OCI-LY7 (cell line): ENCODE measurements around the gene PRIMA1. TPM values are rescaled to one million over a fixed set of nuclear protein-coding genes. Genes with fewer than 3 reads are reported as not detected.

Experiments
- BruUV-seq: library from RNA; stranded (reverse); fragments of 400-500 nt; replicated peaks from 2 replicates; lab custom pipeline; 2021; lab: Mats Ljungman, UMichigan
- CTCF ChIA-PET: fragments of 300-600 bp; sonication (Branson Sonifier 250); formaldehyde crosslinking; loops from one replicate; lab custom pipeline; 2022; ENCODE audit warnings: antibody characterized with exemption; ENCODE audit not compliant: unreplicated experiment; lab: Charles Lee
- POLR2A ChIA-PET: fragments of 300-600 bp; sonication (Branson Sonifier 250); formaldehyde crosslinking; loops from one replicate; lab custom pipeline; 2022; ENCODE audit warnings: antibody characterized with exemption; lab: Charles Lee
- DNase-seq: peaks from one replicate; pipeline ENCODE4 v3.0.0-alpha.2; 2015; ENCODE audit warnings: low spot score
- H2AFZ ChIP-seq: fragments of 200-600 bp; sonication (generic), shearing (Covaris generic); 2 replicates; pipeline ENCODE4 v1.6.1; 2014; ENCODE audit warnings: mild to moderate bottlenecking, antibody characterized with exemption, low read length, moderate library complexity
- H3K27ac ChIP-seq: fragments of 200-600 bp; sonication (generic); 2 replicates; pipeline ENCODE4 v1.5.1; 2014; ENCODE audit warnings: mixed run types, low read depth, mild to moderate bottlenecking, moderate library complexity, low read length, inconsistent platforms; ENCODE audit not compliant: poor library complexity, severe bottlenecking
- H3K36me3 ChIP-seq: fragments of 200-600 bp; sonication (generic); 2 replicates; pipeline ENCODE4 v1.6.1; 2014; ENCODE audit warnings: mild to moderate bottlenecking, antibody characterized with exemption, low read length, moderate library complexity, mixed read lengths; ENCODE audit not compliant: insufficient read depth
- H3K4me1 ChIP-seq: fragments of 200-600 bp; sonication (generic); 2 replicates; pipeline ENCODE4 v1.5.1; 2014; ENCODE audit warnings: mild to moderate bottlenecking, low read length; ENCODE audit not compliant: insufficient read depth, poor library complexity, severe bottlenecking
- H3K4me2 ChIP-seq: fragments of 200-600 bp; sonication (generic); 2 replicates; pipeline ENCODE4 v1.6.1; 2014; ENCODE audit warnings: mild to moderate bottlenecking, low read length
- H3K4me3 ChIP-seq: fragments of 200-600 bp; sonication (generic); 2 replicates; pipeline ENCODE4 v1.5.1; 2014; ENCODE audit warnings: mild to moderate bottlenecking, low read depth, low read length; ENCODE audit not compliant: poor library complexity, severe bottlenecking
- H3K79me2 ChIP-seq: fragments of 200-600 bp; sonication (generic); 2 replicates; pipeline ENCODE4 v1.6.1; 2016; ENCODE audit warnings: low read depth, mild to moderate bottlenecking, low read length, moderate library complexity, mixed read lengths; ENCODE audit not compliant: insufficient read depth
- H3K9me2 ChIP-seq: fragments of 200-600 bp; sonication (generic); 2 replicates; pipeline ENCODE4 v1.6.1; 2016; ENCODE audit warnings: mild to moderate bottlenecking, low read length, mixed read lengths; ENCODE audit not compliant: insufficient read depth
- H3K9me3 ChIP-seq: fragments of 200-600 bp; sonication (generic); 2 replicates; pipeline ENCODE4 v1.6.1; 2014; ENCODE audit warnings: mild to moderate bottlenecking, mixed run types, low read length, mixed read lengths
- H4K20me1 ChIP-seq: fragments of 200-600 bp; sonication (generic); 2 replicates; pipeline ENCODE4 v1.6.1; 2014; ENCODE audit warnings: mild to moderate bottlenecking, antibody characterized with exemption, low read length, moderate library complexity, mixed read lengths; ENCODE audit not compliant: insufficient read depth
- EZH2phosphoT487 ChIP-seq: fragments of 200-600 bp; sonication (generic); IDR thresholded peaks from 2 replicates; pipeline ENCODE4 v1.6.1; 2018; ENCODE audit warnings: low read depth, borderline replicate concordance, mild to moderate bottlenecking, mixed run types, antibody characterized with exemption, low read length, moderate library complexity, mixed read lengths
- intact Hi-C: fragments of 100-400 bp; cut with micrococcal nuclease; formaldehyde crosslinking; loops from one replicate; pipeline ENCODE4 v1.10.0; 2022; ENCODE audit not compliant: unreplicated experiment
- total RNA-seq, 2 experiments: library from RNA; depleted of rRNA in 1 of 2; stranded (reverse); fragments of >200 nt in 1 of 2; shearing (Covaris generic) in 1 of 2; gene quantifications; 2 replicates each; pipeline ENCODE4 v1.2.3, GENCODE V29; 2014 to 2022
- TF ChIP-seq, protein P1 (sequence below): fragments of 200-600 bp; sonication (generic); conservative IDR thresholded peaks from 2 replicates; pipeline ENCODE4 v1.5.1; 2014; ENCODE audit warnings: mild to moderate bottlenecking, antibody characterized with exemption, low read length, moderate library complexity, mixed read lengths

PRIMA1 gene
- total RNA-seq, 2 experiments from 2014 or later: not detected

GRCh38 chr14:93741556-93742230 lies 46.6 kb downstream of the PRIMA1 start:
- Histone ChIP-seq H3K4me2 (no peak overlapping the region), H3K4me3 (no peak overlapping the region), H3K79me2 (no peaks in the 10 kb centered on the region), H3K9me2 (no peaks in the 10 kb centered on the region), H3K36me3 (no peaks in the 10 kb centered on the region), H3K9me3 (no peaks in the 10 kb centered on the region), H2AFZ (no peak overlapping the region), H3K27ac (no peak overlapping the region), H4K20me1 (no peaks in the 10 kb centered on the region), H3K4me1 (no peaks in the 10 kb centered on the region)
- ChIA-PET CTCF (interaction anchor here (0.5 kb wide), 1 partner anchor 21 kb away, joined by 3 read pairs; no protein-coding TSS in a partner anchor), POLR2A (no interaction called here)
- intact Hi-C loops: no loop called here
- no TSS peak for BruUV-seq
- DNase-seq: no peak
- no peak for TF ChIP-seq EZH2phosphoT487
- TF ChIP-seq, protein P1, sequence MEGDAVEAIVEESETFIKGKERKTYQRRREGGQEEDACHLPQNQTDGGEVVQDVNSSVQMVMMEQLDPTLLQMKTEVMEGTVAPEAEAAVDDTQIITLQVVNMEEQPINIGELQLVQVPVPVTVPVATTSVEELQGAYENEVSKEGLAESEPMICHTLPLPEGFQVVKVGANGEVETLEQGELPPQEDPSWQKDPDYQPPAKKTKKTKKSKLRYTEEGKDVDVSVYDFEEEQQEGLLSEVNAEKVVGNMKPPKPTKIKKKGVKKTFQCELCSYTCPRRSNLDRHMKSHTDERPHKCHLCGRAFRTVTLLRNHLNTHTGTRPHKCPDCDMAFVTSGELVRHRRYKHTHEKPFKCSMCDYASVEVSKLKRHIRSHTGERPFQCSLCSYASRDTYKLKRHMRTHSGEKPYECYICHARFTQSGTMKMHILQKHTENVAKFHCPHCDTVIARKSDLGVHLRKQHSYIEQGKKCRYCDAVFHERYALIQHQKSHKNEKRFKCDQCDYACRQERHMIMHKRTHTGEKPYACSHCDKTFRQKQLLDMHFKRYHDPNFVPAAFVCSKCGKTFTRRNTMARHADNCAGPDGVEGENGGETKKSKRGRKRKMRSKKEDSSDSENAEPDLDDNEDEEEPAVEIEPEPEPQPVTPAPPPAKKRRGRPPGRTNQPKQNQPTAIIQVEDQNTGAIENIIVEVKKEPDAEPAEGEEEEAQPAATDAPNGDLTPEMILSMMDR: no peak

DNA sequence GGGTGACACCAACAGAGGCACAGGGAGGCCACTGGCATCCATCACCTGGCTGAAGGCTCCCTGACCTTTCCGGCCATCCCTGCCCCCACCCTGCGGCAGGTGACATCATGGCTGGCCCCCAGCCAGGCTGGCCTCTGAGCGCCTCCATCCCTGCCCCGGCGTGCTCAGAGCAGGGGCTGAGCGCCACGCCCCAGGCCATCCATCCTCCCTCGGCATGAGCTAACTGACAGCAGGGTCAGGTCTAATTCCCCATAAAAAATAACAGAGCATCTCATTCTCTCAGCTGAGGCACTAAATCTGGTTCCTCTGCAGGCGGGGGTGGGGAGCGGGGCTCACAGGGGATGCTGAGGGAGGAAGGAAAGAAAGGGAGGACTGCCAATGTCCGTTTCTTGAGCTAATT lies 50.7 kb downstream of the PRIMA1 start:
- H2AFZ ChIP-seq: no peak overlapping the region
- no peaks in the 10 kb centered on the region for H4K20me1 ChIP-seq
- no peaks in the 10 kb centered on the region for H3K36me3 ChIP-seq
- no peaks in the 10 kb centered on the region for H3K79me2 ChIP-seq
- TF ChIP-seq, protein P1: no peak
- no peak for TF ChIP-seq EZH2phosphoT487
- ChIA-PET CTCF (interaction anchor here (0.5 kb wide), 1 partner anchor 185 kb away, joined by 3 read pairs; no protein-coding TSS in a partner anchor), POLR2A (no interaction called here)
- no TSS peak for BruUV-seq
- intact Hi-C loops: no loop called here
- no peak for DNase-seq
- H3K4me1 ChIP-seq: no peaks in the 10 kb centered on the region
- no peaks in the 10 kb centered on the region for H3K9me2 ChIP-seq
- no peak overlapping the region for H3K27ac ChIP-seq
- H3K4me3 ChIP-seq: no peak overlapping the region
- no peaks in the 10 kb centered on the region for H3K9me3 ChIP-seq
- no peak overlapping the region for H3K4me2 ChIP-seq

- DNase-seq: peak; percentile 2
- Histone ChIP-seq H3K4me2 (no peak overlapping the region), H3K4me3 (no peak overlapping the region), H3K9me3 (no peaks in the 10 kb centered on the region), H3K36me3 (no peaks in the 10 kb centered on the region), H4K20me1 (no peaks in the 10 kb centered on the region), H2AFZ (no peak overlapping the region), H3K27ac (no peak overlapping the region), H3K79me2 (no peaks in the 10 kb centered on the region), H3K9me2 (no peaks in the 10 kb centered on the region), H3K4me1 (no peaks in the 10 kb centered on the region)
- ChIA-PET POLR2A (no interaction called here), CTCF (no interaction called here)
- BruUV-seq: no TSS peak
- TF ChIP-seq, protein P1: peak; percentile 51; the same call in 1 of the 2 replicates
- TF ChIP-seq EZH2phosphoT487: no peak
- intact Hi-C loops: no loop called here
Observed at GRCh38 chr14:93736378-93737014, 51.8 kb downstream of the PRIMA1 start.
